HG02970 (cell line): Measurements from ENCODE around the gene PTPRD.
"Not testable (repeated sequence)": the region's sequence is repeated elsewhere in the genome, so short reads cannot be mapped to it uniquely, and the experiment has no call there.

Experiments
- ATAC-seq: cut with Tn5 transposase; IDR thresholded peaks from one replicate; pipeline ENCODE4 v1.9.1; 2021; ENCODE audit warnings: mild to moderate bottlenecking, moderate library complexity, moderate number of reproducible peaks; ENCODE audit not compliant: unreplicated experiment, low FRiP score

Gene PTPRD

DNA sequence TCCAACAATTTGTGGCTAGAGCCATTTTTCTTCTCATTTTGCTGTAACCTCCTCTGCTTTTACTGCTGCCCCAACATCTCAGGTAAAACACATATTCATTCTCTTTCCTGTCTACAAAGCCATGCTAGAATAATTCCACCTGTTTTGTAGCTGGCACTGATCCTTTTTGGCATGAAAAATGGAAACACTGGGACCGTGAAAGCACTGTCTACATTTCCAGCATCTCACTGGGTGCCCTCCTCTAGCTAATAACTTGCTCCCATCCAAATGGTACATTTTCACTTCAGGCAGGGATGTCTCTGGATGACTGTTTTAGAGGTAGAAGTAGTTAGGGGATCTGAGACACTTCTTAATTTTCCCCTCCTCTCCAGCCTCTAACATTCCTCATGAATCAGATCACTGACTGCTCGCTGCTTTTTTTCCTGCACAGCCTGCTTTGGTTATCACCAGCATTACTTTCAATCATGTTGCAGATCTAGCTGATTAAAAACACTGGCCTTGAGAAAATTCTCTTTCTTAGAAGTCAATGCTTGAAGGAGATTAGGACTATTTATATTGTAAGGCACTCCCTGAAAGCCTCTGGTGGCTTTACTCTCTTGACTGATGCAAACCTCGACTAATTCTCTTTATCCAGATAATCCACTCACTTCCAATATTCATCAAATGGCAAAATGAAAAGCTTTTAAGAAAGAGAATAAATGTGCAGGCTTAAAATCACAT, 1500.6 kb downstream of the PTPRD start:
- ATAC-seq: no peak

DNA sequence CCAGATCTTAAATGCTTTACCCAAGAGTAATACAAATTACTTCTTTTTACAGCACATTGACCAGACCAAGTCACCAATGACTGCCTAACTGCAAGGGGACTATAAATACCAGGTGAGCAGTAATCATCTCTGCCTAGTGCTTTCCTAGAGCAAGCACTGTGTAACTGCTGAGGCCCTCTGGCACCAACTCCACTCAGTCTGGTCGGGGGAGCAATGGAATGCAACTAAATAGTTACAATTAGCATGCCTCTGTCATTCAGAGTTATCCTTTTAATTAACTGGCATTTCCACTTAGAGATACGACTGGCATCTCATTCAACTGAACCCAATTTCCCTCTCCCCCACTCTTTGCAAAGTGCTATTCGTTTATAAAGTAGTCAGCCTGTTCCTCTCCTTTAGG, 1504.2 kb downstream of the PTPRD start:
- no peak for ATAC-seq

DNA sequence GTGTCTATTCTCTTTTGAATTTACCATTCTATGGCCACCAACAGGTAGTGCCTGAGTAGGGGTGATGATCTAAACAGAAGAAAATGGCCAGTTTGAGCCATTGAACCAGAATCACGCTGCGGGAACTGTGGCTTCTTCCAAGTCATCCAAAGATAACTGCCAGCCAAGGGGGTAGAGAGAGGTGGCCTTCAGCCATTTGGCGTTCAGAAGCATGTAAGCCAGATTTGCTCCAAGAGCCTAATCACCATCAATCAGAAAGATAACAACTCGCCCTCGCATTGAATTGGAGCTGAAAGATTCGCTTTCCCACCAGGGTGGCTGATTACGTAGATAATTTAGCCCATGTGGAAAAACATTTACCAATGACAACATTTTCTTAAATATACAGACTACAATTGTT, 1510.5 kb downstream of the PTPRD start:
- ATAC-seq: no peak

DNA sequence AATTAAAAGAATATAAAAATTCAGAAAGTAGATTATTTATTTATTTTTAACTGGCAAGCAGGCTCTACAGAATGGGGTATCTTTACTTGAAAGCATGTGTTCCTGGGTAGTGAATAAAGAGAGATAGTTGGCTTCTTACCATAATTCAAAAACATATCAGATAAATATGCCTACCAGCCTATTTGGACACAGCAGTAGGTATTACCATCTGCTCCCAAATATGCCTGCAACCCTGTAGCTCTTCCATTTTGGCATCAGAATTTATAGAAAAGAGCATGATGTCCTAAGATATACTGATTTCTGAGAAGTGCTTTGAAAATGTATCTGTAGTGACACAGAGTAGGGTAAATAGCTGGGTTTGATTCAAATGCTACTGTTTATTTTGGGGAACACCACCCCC, 1512.7 kb downstream of the PTPRD start:
- ATAC-seq: no peak

DNA sequence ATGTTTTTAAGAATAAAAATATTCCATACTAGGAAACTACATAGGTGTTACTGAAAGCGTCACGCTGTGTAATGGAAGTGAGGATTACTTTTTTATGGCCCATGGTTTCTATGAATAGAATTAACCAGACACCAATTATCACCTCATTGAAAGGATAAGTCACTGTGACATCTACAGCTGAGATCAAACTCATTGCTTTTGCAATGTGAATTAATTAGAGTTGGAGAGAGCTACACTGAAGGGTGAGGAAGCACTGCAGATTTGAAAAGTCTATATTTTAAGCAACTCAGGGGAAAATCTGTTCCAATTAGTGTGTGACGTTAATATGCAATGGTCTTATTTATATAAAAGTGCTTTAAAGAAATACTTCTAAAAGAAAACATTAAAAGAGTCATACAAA, 1513.2 kb downstream of the PTPRD start:
- no peak for ATAC-seq

DNA sequence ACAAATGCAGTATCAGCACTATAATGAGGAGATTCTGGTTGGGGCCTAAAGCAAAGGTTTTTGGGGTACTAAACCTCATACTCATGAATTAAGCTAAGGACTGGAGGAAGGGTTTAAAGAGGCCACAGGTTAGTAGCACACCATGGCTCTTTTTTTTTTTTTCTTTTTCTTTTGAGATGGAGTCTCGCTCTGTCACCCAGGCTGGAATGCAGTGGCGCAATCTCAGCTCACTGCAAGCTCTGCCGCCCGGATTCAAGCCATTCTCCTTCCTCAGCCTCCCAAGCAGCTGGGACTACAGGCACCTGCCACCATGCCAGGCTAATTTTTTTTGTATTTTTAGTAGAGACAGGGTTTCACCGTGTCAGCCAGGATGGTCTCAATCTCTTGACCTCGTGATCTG, 1515.5 kb downstream of the PTPRD start:
- not testable (repeated sequence) for ATAC-seq

DNA sequence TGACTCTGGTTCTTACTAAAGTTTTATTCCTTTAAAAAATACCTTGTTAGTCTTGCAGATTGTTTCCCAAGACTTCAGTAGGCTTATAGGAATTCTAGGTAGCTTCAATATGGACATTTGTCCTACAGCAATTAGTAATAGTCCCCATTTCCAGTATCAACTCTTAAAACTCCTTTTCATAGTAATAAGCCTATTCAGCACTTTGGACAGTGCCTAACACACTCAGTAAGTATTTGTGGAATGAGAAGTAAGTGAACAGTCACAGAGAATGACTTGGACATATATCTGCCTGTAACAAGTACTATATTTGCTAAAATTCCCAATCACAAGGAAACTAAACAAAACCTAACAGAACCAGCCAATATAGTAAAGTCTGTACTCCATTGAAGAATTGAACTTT, 1521.4 kb downstream of the PTPRD start:
- no peak for ATAC-seq

DNA sequence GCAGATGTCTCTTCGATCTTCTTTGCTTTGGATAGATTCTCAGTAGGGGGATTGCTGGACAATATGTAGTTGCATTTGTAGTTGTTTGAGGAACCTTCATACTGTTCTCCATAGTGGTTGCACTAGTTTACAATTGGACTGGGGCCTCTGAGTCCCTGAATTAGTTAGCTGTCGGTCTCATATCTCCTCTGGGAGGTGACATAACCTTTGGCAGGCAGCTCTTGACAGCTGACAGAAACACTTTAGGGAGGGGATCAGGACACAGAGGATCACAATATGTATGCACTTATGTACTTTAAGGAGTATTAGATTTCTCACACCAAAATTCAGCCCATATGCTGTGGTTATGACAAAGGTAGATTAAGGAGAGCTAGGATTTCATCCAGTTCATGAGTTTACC, 1533.3 kb downstream of the PTPRD start:
- no peak for ATAC-seq

DNA sequence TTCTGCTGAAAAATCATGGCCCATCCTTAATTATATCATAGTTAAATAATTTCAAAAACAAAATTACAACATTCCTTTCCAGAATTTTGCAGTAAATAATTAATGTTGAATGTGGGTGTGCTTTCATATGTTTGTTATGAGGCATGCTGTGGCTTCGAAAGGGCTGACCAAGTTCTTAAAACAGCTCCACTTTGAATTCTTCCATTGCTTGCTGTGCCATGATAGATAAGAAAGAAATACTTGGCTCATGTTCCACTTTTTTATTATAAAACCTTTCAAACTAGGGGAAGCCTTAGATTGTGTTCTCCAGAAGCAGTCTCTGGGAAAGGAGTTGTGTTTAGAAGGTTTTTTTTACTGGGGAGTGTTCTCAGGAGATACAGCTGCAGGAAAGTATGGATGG, 1534.5 kb downstream of the PTPRD start:
- no peak for ATAC-seq

DNA sequence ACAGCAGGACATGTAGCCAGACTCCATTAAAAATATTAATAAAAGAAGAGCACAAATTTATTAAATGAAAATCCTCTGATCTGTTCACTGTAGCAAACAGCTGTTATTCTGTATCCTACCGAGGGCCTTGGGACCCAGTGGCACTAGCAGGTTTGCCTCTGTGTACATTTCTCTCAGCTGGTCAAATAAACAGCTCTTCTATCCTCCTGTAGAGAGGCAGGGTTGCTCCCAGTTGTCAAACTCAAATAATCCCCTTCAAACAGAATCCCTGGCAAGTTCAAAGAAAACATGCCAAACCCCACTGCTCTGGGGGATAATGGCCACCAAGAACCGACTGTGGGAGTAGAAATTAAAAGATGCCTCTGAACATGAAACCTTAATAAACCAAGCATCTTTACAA, 1551.2 kb downstream of the PTPRD start:
- ATAC-seq: no peak

DNA sequence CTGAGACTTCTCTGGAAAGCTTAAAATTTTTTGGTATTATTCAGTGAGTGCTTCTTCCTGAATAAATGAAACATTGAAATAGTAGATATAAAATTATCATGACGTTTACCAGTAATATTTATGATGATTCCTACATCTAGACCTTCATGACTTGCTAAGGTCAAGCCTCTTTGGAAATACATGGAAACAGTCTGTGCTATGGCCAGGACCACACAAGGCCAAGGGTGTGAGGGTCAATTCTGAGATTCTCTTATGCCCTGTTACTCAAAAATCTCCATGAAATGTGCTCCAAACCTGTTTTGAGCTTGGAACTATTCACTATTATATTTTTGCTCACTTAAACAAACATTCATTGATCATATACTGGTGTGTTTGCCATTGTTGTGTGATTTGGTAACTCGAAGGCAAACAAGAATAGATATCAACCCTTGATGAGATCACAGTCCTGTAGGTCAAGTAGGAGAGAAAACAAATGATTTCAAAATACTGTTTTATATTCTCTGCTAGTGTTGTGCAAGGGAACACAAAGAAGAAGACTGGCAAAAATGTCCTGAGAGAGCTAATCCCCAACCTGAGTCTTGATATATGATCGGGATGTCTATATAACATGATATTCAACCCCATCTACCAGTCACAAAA, 1558.3 kb downstream of the PTPRD start:
- no peak for ATAC-seq

DNA sequence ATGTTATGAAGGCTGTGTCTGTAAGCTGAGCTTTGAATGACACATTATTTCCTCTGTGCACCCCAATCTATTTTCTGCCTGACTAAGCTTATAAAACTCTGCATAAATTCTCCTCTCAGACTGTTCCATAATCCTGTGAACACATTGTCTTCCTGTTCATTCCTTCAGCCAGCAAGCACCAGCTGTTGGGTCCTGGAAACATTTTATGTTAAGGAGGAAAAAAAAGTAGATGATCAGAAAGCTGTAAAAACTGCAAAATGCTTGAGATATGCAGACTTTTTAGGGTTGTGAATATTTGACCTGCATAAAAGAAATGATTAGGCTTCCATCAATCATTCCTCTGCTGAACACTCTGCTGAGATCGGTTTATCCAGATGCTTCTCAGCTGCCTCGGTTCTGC, 1567.2 kb downstream of the PTPRD start:
- ATAC-seq: no peak

DNA sequence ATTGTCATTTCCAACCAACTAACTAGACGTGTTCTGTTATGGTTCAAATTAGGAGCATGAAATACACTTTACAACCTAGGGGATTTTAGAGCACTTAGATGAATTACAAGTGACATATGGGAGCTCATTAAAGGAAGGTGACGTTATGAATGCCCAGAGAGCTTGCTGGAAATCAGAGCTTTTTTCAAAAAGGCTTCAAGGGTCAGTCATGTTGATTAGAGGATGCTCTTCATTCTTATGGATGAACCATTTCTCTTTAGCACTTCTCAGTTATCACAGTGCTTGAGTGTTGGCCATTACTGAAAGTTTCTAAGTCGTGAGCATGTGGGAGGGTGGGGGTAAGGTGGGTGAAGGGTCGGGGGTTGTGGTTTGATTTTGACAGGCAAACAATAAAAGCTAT, 1567.7 kb downstream of the PTPRD start:
- no peak for ATAC-seq

DNA sequence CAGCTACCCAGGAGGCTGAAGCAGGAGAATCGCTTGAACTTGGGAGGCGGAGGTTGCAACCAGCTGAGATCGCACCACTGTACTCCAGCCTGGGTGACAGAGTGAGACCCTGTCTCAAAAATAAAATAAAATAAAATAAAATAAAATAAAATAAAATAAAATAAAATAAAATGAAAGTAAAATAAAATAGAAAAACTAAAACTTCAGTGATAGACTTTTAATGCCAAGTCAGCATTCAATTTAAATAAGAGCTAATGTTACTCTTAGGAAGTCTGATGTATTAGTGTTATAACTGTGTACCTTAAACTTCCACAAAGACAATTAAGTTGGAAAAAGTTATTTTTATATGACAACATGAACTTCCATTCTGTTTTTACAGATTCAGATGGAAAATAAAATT, 1569.0 kb downstream of the PTPRD start:
- not testable (repeated sequence) for ATAC-seq

DNA sequence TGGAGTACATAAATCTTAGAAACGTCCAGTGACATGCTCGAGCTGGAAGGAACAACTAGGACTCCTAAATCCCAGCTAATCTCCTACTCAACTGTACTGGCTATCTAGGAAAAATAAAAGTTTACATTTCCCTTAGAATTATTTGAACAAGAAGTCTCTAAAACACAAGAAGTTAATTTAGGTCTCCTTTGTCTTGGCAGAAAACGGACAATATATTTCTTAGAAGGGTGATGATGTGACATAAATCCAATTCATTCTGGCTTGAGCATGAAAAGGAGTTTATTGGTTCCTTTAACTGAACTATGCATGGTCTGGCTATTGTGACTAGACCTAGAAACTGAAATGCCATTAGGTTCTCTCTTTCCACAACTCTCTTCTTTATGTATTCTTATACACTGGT, 1571.0 kb downstream of the PTPRD start:
- no peak for ATAC-seq

DNA sequence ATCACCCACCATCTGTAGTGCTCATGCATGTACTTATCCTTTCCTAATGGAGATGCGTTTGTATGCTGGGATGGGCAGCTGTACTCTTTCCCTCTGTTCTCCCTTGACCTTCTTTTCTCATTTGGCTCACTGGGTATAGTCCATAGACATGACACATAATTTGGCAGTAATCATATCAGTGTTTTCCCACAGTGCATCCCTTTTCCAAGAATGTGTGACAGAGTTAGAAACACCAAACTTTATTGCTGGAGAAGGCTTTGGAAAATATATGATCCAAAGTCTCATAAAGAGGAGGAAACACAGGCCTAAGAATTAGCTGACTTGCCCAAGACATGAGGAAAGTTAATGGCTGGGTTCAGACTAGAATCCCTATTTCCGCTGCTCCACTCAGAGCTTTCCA, 1579.8 kb downstream of the PTPRD start:
- no peak for ATAC-seq

DNA sequence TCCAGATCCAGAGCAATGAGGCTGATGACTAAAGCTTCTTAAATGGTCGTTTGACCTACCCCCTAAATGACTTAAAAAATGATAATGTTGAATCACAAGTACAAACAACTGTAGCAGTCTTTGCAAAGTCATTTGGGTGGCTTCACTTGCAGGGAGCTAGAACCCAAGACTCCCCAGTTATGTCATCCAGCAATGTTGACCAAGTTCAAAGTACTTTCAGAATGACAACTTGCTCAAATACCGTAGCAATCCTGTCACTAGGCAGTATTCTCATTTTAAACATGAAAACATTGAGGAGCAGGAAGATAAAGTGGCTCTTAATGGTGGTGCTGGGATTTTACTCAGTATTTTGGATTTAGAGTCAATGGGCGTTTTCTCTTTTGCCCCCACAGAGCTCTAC, 1596.2 kb downstream of the PTPRD start:
- no peak for ATAC-seq

DNA sequence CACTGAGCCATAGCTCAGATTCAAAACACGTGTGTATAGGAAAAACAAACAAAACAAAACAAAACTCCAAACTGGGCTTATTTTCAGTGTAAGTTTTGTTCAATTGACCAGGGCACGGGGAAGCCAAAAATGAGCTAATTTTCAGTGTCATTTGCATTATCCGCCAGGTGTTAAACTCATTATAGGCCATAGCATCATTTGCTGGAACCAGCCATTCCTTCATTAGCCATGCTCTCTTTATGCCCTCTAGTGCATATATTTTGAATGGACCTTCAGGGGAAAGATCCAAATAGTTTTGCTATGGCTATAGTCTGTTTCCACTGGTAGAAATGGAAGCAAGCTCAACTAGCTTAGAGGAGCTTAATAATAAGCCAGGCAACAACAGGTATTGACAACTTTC, 1608.0 kb downstream of the PTPRD start:
- ATAC-seq: no peak

DNA sequence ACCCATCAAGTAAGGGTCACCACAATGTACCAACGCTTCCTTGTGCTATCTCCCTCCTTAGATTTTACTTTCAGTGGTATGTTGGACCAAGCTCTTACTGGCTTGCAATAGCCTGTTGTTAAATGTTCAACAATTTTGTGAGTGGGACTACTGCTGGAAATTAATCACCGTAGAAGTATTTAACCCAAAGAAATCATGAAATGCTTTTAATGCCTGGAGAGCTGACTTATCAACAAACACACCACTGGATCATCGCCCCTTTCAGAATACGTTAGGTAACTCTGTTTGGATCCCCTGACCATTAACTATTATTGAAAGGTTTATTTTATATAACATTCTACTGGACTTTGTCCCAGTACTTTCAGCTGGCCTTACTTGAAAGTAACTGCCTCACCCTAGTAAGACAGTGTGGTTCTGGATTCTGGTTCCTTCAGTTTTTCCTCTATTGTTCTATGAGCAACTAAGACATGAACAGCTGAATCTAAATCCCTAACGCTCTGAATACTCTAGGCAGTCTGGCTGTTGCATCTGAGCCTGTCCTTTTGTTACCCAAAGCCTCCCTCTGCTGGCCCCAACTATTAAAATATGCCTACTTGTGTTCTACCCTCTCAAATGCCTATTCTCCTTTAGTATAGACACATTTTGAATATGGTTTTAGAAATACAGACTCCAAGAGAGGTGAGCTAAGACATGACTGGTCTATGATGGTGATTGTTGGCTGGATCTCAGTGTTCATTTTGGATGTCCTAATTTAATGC, 1609.8 kb downstream of the PTPRD start:
- no peak for ATAC-seq

DNA sequence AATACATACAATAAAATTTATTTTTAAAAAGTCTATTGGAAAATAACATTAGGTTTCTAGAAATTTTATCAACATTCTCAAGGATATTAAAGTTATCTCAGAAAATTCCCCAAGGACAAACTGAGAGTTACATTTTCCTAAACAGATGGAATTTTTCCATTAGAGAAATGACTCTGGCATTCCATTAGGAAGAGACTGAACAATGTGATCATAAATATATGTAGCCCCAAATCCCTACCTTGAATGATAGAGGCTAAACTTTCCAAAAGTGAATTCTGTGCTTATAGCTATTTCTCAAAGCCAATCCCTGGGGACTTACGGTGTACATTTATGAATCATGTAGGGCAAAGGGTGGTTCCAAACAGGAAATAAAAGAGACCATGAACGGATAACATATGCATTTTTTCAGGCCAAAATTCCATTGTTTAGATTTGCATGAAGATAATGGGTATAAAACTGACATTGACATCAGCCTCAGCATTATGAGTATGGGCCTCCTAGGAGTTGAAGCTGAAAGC, 1632.2 kb downstream of the PTPRD start:
- no peak for ATAC-seq

DNA sequence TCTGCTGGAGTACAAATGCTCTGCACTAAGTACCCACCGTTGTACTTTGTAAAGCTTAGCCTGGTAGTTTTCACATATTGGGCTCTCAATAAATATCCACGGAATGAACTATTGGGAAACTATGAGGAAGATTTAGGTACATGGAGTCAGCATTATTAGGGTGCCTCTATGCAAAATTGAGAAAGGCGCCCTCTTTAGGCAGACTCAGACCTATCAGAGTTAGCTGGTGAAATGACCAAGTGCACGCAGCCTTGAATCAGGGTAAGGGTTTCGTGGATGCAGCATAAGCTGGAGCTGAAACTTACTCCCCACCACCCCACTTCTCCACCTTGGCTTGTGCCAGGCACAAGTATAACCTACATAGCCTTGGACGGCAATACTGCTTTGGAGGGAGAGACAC, 1634.5 kb downstream of the PTPRD start:
- no peak for ATAC-seq

DNA sequence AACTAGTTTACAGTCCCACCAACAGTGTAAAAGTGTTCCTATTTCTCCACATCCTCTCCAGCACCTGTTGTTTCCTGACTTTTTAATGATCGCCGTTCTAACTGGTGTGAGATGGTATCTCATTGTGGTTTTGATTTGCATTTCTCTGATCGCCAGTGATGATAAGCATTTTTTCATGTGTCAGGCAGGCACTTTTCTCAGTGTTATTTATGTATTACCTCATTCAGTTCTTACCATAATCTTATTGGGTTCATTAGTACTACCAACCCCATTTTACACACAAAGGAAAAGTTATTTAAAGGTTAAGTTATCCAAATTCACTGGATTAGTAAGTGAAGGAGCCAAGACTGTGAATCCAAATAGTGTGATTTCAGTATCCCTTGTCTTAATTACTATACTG, 1644.5 kb downstream of the PTPRD start:
- ATAC-seq: not testable (repeated sequence)
